Spleen (tissue), 7 donors: Measurements from ENCODE around the gene DAPK2.

Source experiments
- CTCF ChIP-seq, 11 experiments: fragments of 200-600 bp in 7 of 11; fragments of 450-650 bp in 4 of 11; sonication (generic) in 4 of 11; IDR thresholded peaks in 8 of 11; conservative IDR thresholded peaks in 3 of 11; 1 replicate in 7 of 11; 2 replicates in 4 of 11; pipeline versions ENCODE4 v1.4.0 to v1.8.0; 2016 to 2021; ENCODE audit warnings: antibody characterized with exemption in 11 of 11, inconsistent platforms in 4 of 11, mild to moderate bottlenecking in 1 of 11
- POLR2A ChIP-seq, 3 donors: fragments of 450-650 bp; IDR thresholded peaks; one replicate each; pipeline ENCODE4 v1.5.1; 2017; ENCODE audit warnings: antibody characterized with exemption in 3 of 3, mild to moderate bottlenecking in 1 of 3
- POLR2AphosphoS5 ChIP-seq, 3 donors: sonication (generic); formaldehyde crosslinking; IDR thresholded peaks; one replicate each; pipeline ENCODE4 v1.5.1; 2017; ENCODE audit warnings: antibody characterized with exemption in 3 of 3
- donor health status: DM: no; HTN: no; CAD: no; lungs with moderate emphysema.
- donor health status: DM: no; HTN: no; CAD: no.
- donor health status: DM: no; HTN: no; CAD: no.

- TF ChIP-seq CTCF (IDR thresholded peaks at IDR 0.05 in 8 of 11, conservative IDR thresholded peaks at IDR 0.05 in 3 of 11) (no peak), POLR2A (IDR thresholded peaks at IDR 0.05) (no peak), POLR2AphosphoS5 (IDR thresholded peaks at IDR 0.05) (no peak)
These were observed 62.0 kb downstream of the DAPK2 start for GRCh38 chr15:63984331-63984730.
